Measurements from ENCODE around the gene GPHB5.

GPHB5 gene

GRCh38 chr14:63288853-63289252 lies 29.9 kb downstream of the GPHB5 start:
- H3K27me3 ChIP-seq (ENCODE audit: insufficient read depth, low read length, poor library complexity): peaks cover 18% of the 10 kb centered on the region
- H3K4me3 ChIP-seq (ENCODE audit: low read depth in 1 of 2, low read length in 2 of 2): no peak overlapping the region
- H3K9me3 ChIP-seq (ENCODE audit: insufficient read depth, low read length, severe bottlenecking): no peaks in the 10 kb centered on the region
- H4K20me1 ChIP-seq (ENCODE audit: insufficient read depth, low read length): no peaks in the 10 kb centered on the region
- no peak overlapping the region for H3K4me2 ChIP-seq (ENCODE audit: insufficient read depth, low read length)
- TF ChIP-seq EZH2 (IDR thresholded peaks at IDR 0.05; ENCODE audit: borderline replicate concordance, low read depth, low read length, severe bottlenecking) (no peak), CTCF (IDR thresholded peaks at IDR 0.05; ENCODE audit: borderline replicate concordance, extremely low read depth, low read length, poor library complexity, severe bottlenecking) (no peak)
- ATAC-seq (ENCODE audit: insufficient read depth, low read depth): no peak
- no peak overlapping the region for H3K27ac ChIP-seq (ENCODE audit: low read length)
- DNase-seq: no peak
- no peaks in the 10 kb centered on the region for H3K79me2 ChIP-seq (ENCODE audit: insufficient read depth, low read length)
- no peaks in the 10 kb centered on the region for H3K4me1 ChIP-seq (ENCODE audit: insufficient read depth, low read length)
- no peak overlapping the region for H3K9ac ChIP-seq (ENCODE audit: low read depth, low read length)
- H2AFZ ChIP-seq (ENCODE audit: low read depth, low read length): no peak overlapping the region
- no peaks in the 10 kb centered on the region for H3K36me3 ChIP-seq (ENCODE audit: insufficient read depth, low read length)

GRCh38 chr14:63287666-63288483 lies 30.9 kb downstream of the GPHB5 start:
- Histone ChIP-seq H3K9me3 (ENCODE audit: insufficient read depth, low read length, severe bottlenecking) (no peaks in the 10 kb centered on the region), H3K36me3 (ENCODE audit: insufficient read depth, low read length) (no peaks in the 10 kb centered on the region), H3K4me2 (ENCODE audit: insufficient read depth, low read length) (no peak overlapping the region), H2AFZ (ENCODE audit: low read depth, low read length) (no peak overlapping the region), H3K9ac (ENCODE audit: low read depth, low read length) (no peak overlapping the region), H4K20me1 (ENCODE audit: insufficient read depth, low read length) (no peaks in the 10 kb centered on the region), H3K4me1 (ENCODE audit: insufficient read depth, low read length) (no peaks in the 10 kb centered on the region), H3K27ac (ENCODE audit: low read length) (no peak overlapping the region), H3K79me2 (ENCODE audit: insufficient read depth, low read length) (no peaks in the 10 kb centered on the region), H3K4me3 (ENCODE audit: low read depth in 1 of 2, low read length in 2 of 2) (no peak overlapping the region), H3K27me3 (ENCODE audit: insufficient read depth, low read length, poor library complexity) (peaks cover 22% of the 10 kb centered on the region)
- TF ChIP-seq EZH2 (IDR thresholded peaks at IDR 0.05; ENCODE audit: borderline replicate concordance, low read depth, low read length, severe bottlenecking) (peak; percentile 46), CTCF (IDR thresholded peaks at IDR 0.05; ENCODE audit: borderline replicate concordance, extremely low read depth, low read length, poor library complexity, severe bottlenecking) (no peak)
- DNase-seq: no peak
- no peak for ATAC-seq (ENCODE audit: insufficient read depth, low read depth)

GRCh38 chr14:63286071-63286470 lies 32.7 kb downstream of the GPHB5 start:
- DNase-seq (no peak), ATAC-seq (ENCODE audit: insufficient read depth, low read depth) (no peak)
- Histone ChIP-seq H3K79me2 (ENCODE audit: insufficient read depth, low read length) (no peaks in the 10 kb centered on the region), H3K9ac (ENCODE audit: low read depth, low read length) (no peak overlapping the region), H3K36me3 (ENCODE audit: insufficient read depth, low read length) (no peaks in the 10 kb centered on the region), H3K27ac (ENCODE audit: low read length) (no peak overlapping the region), H3K27me3 (ENCODE audit: insufficient read depth, low read length, poor library complexity) (peaks cover 27% of the 10 kb centered on the region), H3K4me1 (ENCODE audit: insufficient read depth, low read length) (no peaks in the 10 kb centered on the region), H3K9me3 (ENCODE audit: insufficient read depth, low read length, severe bottlenecking) (no peaks in the 10 kb centered on the region), H3K4me3 (ENCODE audit: low read depth in 1 of 2, low read length in 2 of 2) (no peak overlapping the region), H3K4me2 (ENCODE audit: insufficient read depth, low read length) (no peak overlapping the region), H4K20me1 (ENCODE audit: insufficient read depth, low read length) (no peaks in the 10 kb centered on the region), H2AFZ (ENCODE audit: low read depth, low read length) (no peak overlapping the region)
- TF ChIP-seq EZH2 (IDR thresholded peaks at IDR 0.05; ENCODE audit: borderline replicate concordance, low read depth, low read length, severe bottlenecking) (peak; percentile 14), CTCF (IDR thresholded peaks at IDR 0.05; ENCODE audit: borderline replicate concordance, extremely low read depth, low read length, poor library complexity, severe bottlenecking) (no peak)
